KMS-11 (cell line): ENCODE data around the gene WDR46.
"Not testable (repeated sequence)": the region's sequence is repeated elsewhere in the genome, so short reads cannot be mapped to it uniquely, and the experiment has no call there.

ENCODE experiments used
- H2AFZ ChIP-seq: fragments of 200-600 bp; sonication (generic); 2 replicates; pipeline ENCODE4 v1.6.1; 2016; ENCODE audit warnings: antibody characterized with exemption, mixed run types, low read depth
- H3K27ac ChIP-seq: fragments of 200-600 bp; sonication (generic); 2 replicates; pipeline ENCODE4 v1.6.1; 2016; ENCODE audit warnings: mild to moderate bottlenecking, mixed run types
- H3K27me3 ChIP-seq: fragments of 200-600 bp; sonication (generic); 2 replicates; pipeline ENCODE4 v1.6.1; 2017; ENCODE audit warnings: mild to moderate bottlenecking, low read depth, mixed run types, moderate library complexity; ENCODE audit not compliant: insufficient read depth
- H3K36me3 ChIP-seq: fragments of 200-600 bp; sonication (generic); 2 replicates; pipeline ENCODE4 v1.6.1; 2017; ENCODE audit warnings: mild to moderate bottlenecking, mixed run types; ENCODE audit not compliant: insufficient read depth
- H3K4me1 ChIP-seq: fragments of 200-600 bp; sonication (generic); 2 replicates; pipeline ENCODE4 v1.6.1; 2016; ENCODE audit warnings: mild to moderate bottlenecking, low read depth, mixed run types; ENCODE audit not compliant: poor library complexity, severe bottlenecking
- H3K4me2 ChIP-seq: fragments of 200-600 bp; sonication (generic); 2 replicates; pipeline ENCODE4 v1.7.0; 2016; ENCODE audit warnings: mild to moderate bottlenecking, mixed run types
- H3K4me3 ChIP-seq: fragments of 200-600 bp; sonication (generic); IDR thresholded peaks from 2 replicates; pipeline ENCODE4 v1.6.1; 2017; ENCODE audit warnings: low read depth, low read length, mixed read lengths; ENCODE audit not compliant: insufficient read depth
- H3K79me2 ChIP-seq: fragments of 200-600 bp; sonication (generic); 2 replicates; pipeline ENCODE4 v1.6.1; 2016; ENCODE audit warnings: low read depth, mixed run types; ENCODE audit not compliant: insufficient read depth
- H3K9ac ChIP-seq: fragments of 200-600 bp; sonication (generic); 2 replicates; pipeline ENCODE4 v1.6.1; 2016; ENCODE audit warnings: mild to moderate bottlenecking, mixed run types
- H4K20me1 ChIP-seq: fragments of 200-600 bp; sonication (generic); 2 replicates; pipeline ENCODE4 v1.6.1; 2016; ENCODE audit warnings: mild to moderate bottlenecking, mixed run types; ENCODE audit not compliant: insufficient read depth
- TF ChIP-seq, protein P1 (sequence below): fragments of 200-600 bp; sonication (generic); conservative IDR thresholded peaks from 2 replicates; pipeline ENCODE4 v1.6.1; 2017; ENCODE audit warnings: low read depth, mild to moderate bottlenecking, antibody characterized with exemption, low read length, moderate library complexity, mixed read lengths

WDR46 gene

DNA sequence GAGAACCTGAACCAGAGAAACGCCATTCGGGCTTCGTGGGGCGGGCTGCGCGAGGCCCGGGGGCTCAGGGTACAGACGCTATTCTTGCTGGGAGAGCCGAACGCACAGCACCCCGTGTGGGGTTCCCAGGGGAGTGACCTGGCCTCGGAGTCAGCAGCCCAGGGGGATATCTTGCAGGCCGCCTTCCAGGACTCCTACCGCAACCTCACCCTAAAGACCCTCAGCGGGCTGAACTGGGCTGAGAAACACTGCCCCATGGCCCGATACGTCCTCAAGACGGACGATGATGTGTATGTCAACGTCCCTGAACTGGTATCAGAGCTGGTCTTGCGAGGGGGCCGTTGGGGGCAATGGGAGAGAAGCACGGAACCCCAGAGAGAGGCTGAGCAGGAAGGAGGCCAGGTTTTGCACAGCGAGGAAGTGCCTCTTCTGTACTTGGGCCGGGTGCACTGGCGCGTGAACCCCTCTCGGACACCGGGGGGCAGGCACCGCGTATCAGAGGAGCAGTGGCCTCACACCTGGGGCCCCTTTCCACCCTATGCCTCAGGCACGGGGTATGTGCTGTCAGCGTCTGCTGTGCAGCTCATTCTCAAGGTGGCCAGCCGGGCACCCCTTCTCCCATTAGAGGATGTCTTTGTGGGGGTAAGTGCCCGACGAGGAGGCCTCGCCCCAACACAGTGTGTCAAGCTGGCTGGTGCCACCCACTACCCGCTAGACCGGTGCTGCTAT, 11.2 kb downstream of the WDR46 start:
- H3K9ac ChIP-seq = no peak overlapping the region
- H3K4me3 ChIP-seq = no peak overlapping the region
- H3K36me3 ChIP-seq = peaks cover 26% of the 10 kb centered on the region; the same call in 1 of the 2 replicates
- no peak overlapping the region for H3K4me2 ChIP-seq
- H4K20me1 ChIP-seq = peaks cover 16% of the 10 kb centered on the region; the same call in 1 of the 2 replicates
- TF ChIP-seq, protein P1, sequence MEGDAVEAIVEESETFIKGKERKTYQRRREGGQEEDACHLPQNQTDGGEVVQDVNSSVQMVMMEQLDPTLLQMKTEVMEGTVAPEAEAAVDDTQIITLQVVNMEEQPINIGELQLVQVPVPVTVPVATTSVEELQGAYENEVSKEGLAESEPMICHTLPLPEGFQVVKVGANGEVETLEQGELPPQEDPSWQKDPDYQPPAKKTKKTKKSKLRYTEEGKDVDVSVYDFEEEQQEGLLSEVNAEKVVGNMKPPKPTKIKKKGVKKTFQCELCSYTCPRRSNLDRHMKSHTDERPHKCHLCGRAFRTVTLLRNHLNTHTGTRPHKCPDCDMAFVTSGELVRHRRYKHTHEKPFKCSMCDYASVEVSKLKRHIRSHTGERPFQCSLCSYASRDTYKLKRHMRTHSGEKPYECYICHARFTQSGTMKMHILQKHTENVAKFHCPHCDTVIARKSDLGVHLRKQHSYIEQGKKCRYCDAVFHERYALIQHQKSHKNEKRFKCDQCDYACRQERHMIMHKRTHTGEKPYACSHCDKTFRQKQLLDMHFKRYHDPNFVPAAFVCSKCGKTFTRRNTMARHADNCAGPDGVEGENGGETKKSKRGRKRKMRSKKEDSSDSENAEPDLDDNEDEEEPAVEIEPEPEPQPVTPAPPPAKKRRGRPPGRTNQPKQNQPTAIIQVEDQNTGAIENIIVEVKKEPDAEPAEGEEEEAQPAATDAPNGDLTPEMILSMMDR = no peak
- H2AFZ ChIP-seq = no peak overlapping the region
- peaks cover 24% of the 10 kb centered on the region for H3K4me1 ChIP-seq
- peaks cover 27% of the 10 kb centered on the region for H3K79me2 ChIP-seq
- no peaks in the 10 kb centered on the region for H3K27me3 ChIP-seq
- no peak overlapping the region for H3K27ac ChIP-seq

GRCh38 chr6:33276864-33277662, 12.0 kb downstream of the WDR46 start, which contains the start of gene B3GALT4:
Gene B3GALT4, plus strand, starts transcription at chr6:33277123. Its CDS starts 297 bp downstream, at chr6:33277420.
- no peak within 1 kb of the TSS for H3K9ac ChIP-seq
- peaks cover 24% of the 10 kb centered on the region for H3K4me1 ChIP-seq
- no peak within 1 kb of the TSS for H3K4me3 ChIP-seq
- peaks cover 29% of the 10 kb centered on the region; the same call in 1 of the 2 replicates for H3K36me3 ChIP-seq
- peaks cover 35% of the 10 kb centered on the region for H3K79me2 ChIP-seq
- no peak within 1 kb of the TSS; the same call in 1 of the 2 replicates for H3K27ac ChIP-seq
- no peaks in the 10 kb centered on the region for H3K27me3 ChIP-seq
- H4K20me1 ChIP-seq = peaks cover 16% of the 10 kb centered on the region; the same call in 1 of the 2 replicates
- H2AFZ ChIP-seq = no peak within 1 kb of the TSS
- H3K4me2 ChIP-seq = no peak within 1 kb of the TSS
- TF ChIP-seq, protein P1 = 0 out of 2 replicates have a peak, but pooled peaks have one; percentile 19

DNA sequence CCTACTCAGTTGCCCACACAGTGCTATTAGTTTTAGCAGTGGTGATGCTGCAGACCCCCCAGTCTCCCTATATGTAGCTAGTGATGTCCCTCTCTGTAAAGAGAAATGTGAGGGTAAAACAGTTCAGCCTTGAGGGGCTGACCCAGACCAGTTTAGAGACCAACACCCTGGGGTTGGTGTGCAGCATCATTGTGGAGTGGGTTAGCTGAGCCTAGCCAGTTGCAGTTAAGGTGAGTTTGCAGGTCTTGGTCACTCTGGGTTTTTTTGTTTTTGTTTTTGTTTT, 12.5 kb downstream of the WDR46 start:
- no peak overlapping the region for H3K4me3 ChIP-seq
- peaks cover 36% of the 10 kb centered on the region for H3K79me2 ChIP-seq
- H2AFZ ChIP-seq = no peak overlapping the region
- TF ChIP-seq, protein P1 = no peak
- H3K9ac ChIP-seq = no peak overlapping the region
- no peak overlapping the region for H3K4me2 ChIP-seq
- no peaks in the 10 kb centered on the region for H3K27me3 ChIP-seq
- no peak overlapping the region for H3K27ac ChIP-seq
- peaks cover 24% of the 10 kb centered on the region for H3K4me1 ChIP-seq
- H3K36me3 ChIP-seq = peaks cover 29% of the 10 kb centered on the region; the same call in 1 of the 2 replicates
- peaks cover 16% of the 10 kb centered on the region; the same call in 1 of the 2 replicates for H4K20me1 ChIP-seq

DNA sequence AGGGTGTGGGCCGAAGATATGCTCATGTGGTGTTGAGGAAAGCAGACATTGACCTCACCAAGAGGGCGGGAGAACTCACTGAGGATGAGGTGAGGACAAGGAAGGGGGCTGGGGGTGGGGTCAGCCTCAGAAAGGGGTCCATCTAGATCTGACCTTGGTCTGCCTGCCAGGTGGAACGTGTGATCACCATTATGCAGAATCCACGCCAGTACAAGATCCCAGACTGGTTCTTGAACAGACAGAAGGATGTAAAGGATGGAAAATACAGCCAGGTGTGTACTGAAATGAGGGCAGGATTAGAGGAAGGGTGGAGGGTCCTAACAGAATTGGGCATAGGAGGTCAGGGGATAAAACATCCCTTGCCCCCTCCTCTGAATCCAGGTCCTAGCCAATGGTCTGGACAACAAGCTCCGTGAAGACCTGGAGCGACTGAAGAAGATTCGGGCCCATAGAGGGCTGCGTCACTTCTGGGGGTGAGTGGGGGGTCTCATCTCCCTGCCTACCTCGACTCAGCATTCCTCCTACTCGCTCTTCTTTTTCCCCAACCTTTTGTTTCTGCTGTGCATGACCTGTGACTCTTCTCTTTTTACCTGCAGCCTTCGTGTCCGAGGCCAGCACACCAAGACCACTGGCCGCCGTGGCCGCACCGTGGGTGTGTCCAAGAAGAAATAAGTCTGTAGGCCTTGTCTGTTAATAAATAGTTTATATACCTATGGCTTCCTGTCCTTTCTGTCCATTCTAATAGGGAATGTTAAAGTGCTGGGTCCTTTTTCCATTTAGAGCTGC, 13.1 kb downstream of the WDR46 start:
- Histone ChIP-seq H3K36me3 (peaks cover 29% of the 10 kb centered on the region; the same call in 1 of the 2 replicates), H4K20me1 (peaks cover 16% of the 10 kb centered on the region; the same call in 1 of the 2 replicates), H3K79me2 (peaks cover 39% of the 10 kb centered on the region), H3K4me1 (peaks cover 24% of the 10 kb centered on the region)
- H2AFZ ChIP-seq, H3K27ac ChIP-seq, H3K27me3 ChIP-seq, H3K4me3 ChIP-seq, H3K4me2 ChIP-seq, H3K9ac ChIP-seq: not testable (repeated sequence)
